Measurements from ENCODE around the gene ARHGEF17.

ARHGEF17 gene

DNA sequence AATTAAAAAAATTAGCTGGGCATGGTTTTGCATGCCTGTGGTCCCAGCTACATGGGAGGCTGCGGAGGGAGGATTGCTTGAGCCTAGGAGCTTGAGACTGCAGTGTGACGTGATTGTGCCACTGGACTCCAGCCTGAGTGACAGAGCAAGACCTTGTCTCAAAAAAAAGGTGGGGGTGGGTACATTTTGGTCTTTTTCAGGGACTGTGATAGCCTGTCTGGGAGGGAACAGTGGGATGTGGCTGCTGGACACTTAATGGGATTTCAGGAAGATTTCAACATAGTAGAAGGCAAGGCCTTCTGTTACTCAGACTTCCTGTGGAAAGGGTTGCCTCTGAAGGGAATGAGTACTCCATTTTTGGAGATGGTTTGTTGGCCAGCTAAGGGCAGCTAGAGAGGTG is 108.7 kb downstream of the ARHGEF17 start:
- TF ChIP-seq SIN3A (IDR thresholded peaks at IDR 0.05; ENCODE audit: borderline replicate concordance, insufficient read depth, low read length) (no peak), TAF1 (IDR thresholded peaks at IDR 0.05; ENCODE audit: borderline replicate concordance, insufficient read depth, low read length) (no peak), POLR2AphosphoS5 (IDR thresholded peaks at IDR 0.05; ENCODE audit: low read depth, low read length) (no peak), FOXP2 (optimal IDR thresholded peaks at IDR 0.05; ENCODE audit: borderline replicate concordance, extremely low read depth, extremely low read length, insufficient read depth) (no peak)
- TF ChIP-seq, protein P1, sequence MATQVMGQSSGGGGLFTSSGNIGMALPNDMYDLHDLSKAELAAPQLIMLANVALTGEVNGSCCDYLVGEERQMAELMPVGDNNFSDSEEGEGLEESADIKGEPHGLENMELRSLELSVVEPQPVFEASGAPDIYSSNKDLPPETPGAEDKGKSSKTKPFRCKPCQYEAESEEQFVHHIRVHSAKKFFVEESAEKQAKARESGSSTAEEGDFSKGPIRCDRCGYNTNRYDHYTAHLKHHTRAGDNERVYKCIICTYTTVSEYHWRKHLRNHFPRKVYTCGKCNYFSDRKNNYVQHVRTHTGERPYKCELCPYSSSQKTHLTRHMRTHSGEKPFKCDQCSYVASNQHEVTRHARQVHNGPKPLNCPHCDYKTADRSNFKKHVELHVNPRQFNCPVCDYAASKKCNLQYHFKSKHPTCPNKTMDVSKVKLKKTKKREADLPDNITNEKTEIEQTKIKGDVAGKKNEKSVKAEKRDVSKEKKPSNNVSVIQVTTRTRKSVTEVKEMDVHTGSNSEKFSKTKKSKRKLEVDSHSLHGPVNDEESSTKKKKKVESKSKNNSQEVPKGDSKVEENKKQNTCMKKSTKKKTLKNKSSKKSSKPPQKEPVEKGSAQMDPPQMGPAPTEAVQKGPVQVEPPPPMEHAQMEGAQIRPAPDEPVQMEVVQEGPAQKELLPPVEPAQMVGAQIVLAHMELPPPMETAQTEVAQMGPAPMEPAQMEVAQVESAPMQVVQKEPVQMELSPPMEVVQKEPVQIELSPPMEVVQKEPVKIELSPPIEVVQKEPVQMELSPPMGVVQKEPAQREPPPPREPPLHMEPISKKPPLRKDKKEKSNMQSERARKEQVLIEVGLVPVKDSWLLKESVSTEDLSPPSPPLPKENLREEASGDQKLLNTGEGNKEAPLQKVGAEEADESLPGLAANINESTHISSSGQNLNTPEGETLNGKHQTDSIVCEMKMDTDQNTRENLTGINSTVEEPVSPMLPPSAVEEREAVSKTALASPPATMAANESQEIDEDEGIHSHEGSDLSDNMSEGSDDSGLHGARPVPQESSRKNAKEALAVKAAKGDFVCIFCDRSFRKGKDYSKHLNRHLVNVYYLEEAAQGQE (IDR thresholded peaks at IDR 0.05; ENCODE audit: insufficient read depth in 1 of 2, low read depth in 2 of 2, low read length in 2 of 2): no peak
